ENCODE data around the gene SLC44A2. TPM values are rescaled to one million over a fixed set of nuclear protein-coding genes. Genes with fewer than 3 reads are reported as not detected.

Gene SLC44A2
- total and polyA plus RNA-seq, 10 donors, result 108 to 358 (median 225) TPM

GRCh38 chr19:10646456-10647159, 21.3 kb downstream of the SLC44A2 start:
- TF ChIP-seq CTCF (IDR thresholded peaks at IDR 0.05 in 8 of 11, conservative IDR thresholded peaks at IDR 0.05 in 3 of 11) (no peak), POLR2AphosphoS5 (IDR thresholded peaks at IDR 0.05) (no peak), POLR2A (IDR thresholded peaks at IDR 0.05) (no peak)
- intact Hi-C loops (cut with DNase I; ENCODE audit: low total_unique reads), result no loop called here
- Histone ChIP-seq H3K4me3 (no peak overlapping the region), H3K4me1 (peaks cover 16 to 41% (median 27%) of the 10 kb centered on the region in 6 donors), H3K36me3 (peaks cover 0 to 34% (median 18%) of the 10 kb centered on the region in 6 donors), H3K9me3 (no peaks in the 10 kb centered on the region), H3K27ac (peak overlapping the region in 1 of 8 donors; percentile 11), H3K27me3 (replicated peaks in 1 of 7) (no peaks in the 10 kb centered on the region)
- DNase-seq, result no peak
- WGBS, 5 donors, result 86 to 93% (median 89%) methylated on average over 12 of the region's 12 CpGs

- Histone ChIP-seq H3K4me1 (peaks cover 26 to 41% (median 33%) of the 10 kb centered on the region in 6 donors), H3K4me3 (no peak overlapping the region), H3K27me3 (replicated peaks in 1 of 7) (no peaks in the 10 kb centered on the region), H3K27ac (no peak overlapping the region), H3K36me3 (peaks cover 0 to 21% (median 4%) of the 10 kb centered on the region in 6 donors), H3K9me3 (no peaks in the 10 kb centered on the region)
- WGBS, 5 donors, result 82 to 90% (median 88%) methylated on average over 4 of the region's 4 CpGs
- intact Hi-C loops (cut with DNase I; ENCODE audit: low total_unique reads), result no loop called here
- no peak for TF ChIP-seq POLR2AphosphoS5 (IDR thresholded peaks at IDR 0.05)
- no peak for TF ChIP-seq POLR2A (IDR thresholded peaks at IDR 0.05)
- TF ChIP-seq CTCF (IDR thresholded peaks at IDR 0.05 in 8 of 11, conservative IDR thresholded peaks at IDR 0.05 in 3 of 11), result no peak
- no peak for DNase-seq
Measured at GRCh38 chr19:10648360-10648759, 23.0 kb downstream of the SLC44A2 start.

GRCh38 chr19:10651851-10652250, 26.5 kb downstream of the SLC44A2 start:
- Histone ChIP-seq H3K36me3 (peaks cover 0 to 11% (median 2%) of the 10 kb centered on the region in 6 donors), H3K27me3 (replicated peaks in 1 of 7) (no peaks in the 10 kb centered on the region), H3K4me1 (peaks cover 29 to 42% (median 35%) of the 10 kb centered on the region in 6 donors), H3K27ac (peak overlapping the region in 4 of 8 donors; percentile 98 to 100 (median 98)), H3K9me3 (no peaks in the 10 kb centered on the region), H3K4me3 (no peak overlapping the region)
- TF ChIP-seq POLR2AphosphoS5 (IDR thresholded peaks at IDR 0.05), result no peak
- no peak for TF ChIP-seq CTCF (IDR thresholded peaks at IDR 0.05 in 8 of 11, conservative IDR thresholded peaks at IDR 0.05 in 3 of 11)
- no peak for TF ChIP-seq POLR2A (IDR thresholded peaks at IDR 0.05)
- WGBS, 5 donors, result 58 to 85% (median 72%) methylated on average over 4 of the region's 4 CpGs
- no peak for DNase-seq
- intact Hi-C loops (cut with DNase I; ENCODE audit: low total_unique reads), result no loop called here

- intact Hi-C loops (cut with DNase I; ENCODE audit: low total_unique reads), result no loop called here
- Histone ChIP-seq H3K27ac (peak overlapping the region; percentile 93 to 100 (median 98)), H3K4me1 (peaks cover 31 to 58% (median 50%) of the 10 kb centered on the region in 6 donors), H3K9me3 (no peaks in the 10 kb centered on the region), H3K27me3 (replicated peaks in 1 of 7) (no peaks in the 10 kb centered on the region), H3K36me3 (peaks cover 0 to 26% (median 2%) of the 10 kb centered on the region in 6 donors), H3K4me3 (peak overlapping the region; percentile 58 to 100 (median 93))
- no peak for DNase-seq
- 0 to 2% (median 0%) methylated on average over 6 to 18 of the region's 18 CpGs for WGBS, 5 donors
- peak in 1 of 11 experiments; percentile 17 for TF ChIP-seq CTCF (IDR thresholded peaks at IDR 0.05 in 8 of 11, conservative IDR thresholded peaks at IDR 0.05 in 3 of 11)
- no peak for TF ChIP-seq POLR2AphosphoS5 (IDR thresholded peaks at IDR 0.05)
- TF ChIP-seq POLR2A (IDR thresholded peaks at IDR 0.05), result no peak
Measured at GRCh38 chr19:10653482-10653731, 28.1 kb downstream of the SLC44A2 start.
